H1 (cell line): ENCODE measurements around the gene CMSS1. TPM values are rescaled to one million over a fixed set of nuclear protein-coding genes. Genes with fewer than 3 reads are reported as not detected.

Experiments
- CTCF ChIA-PET: fragments of 300-600 bp; sonication (Branson Sonifier 250); formaldehyde crosslinking; loops from one replicate; lab custom pipeline; 2021; ENCODE audit not compliant: partially characterized antibody; lab: Charles Lee
- POLR2A ChIA-PET: fragments of 300-600 bp; sonication (Branson Sonifier 250); formaldehyde crosslinking; loops from one replicate; lab custom pipeline; 2021; ENCODE audit warnings: inconsistent platforms; ENCODE audit not compliant: partially characterized antibody; lab: Charles Lee
- DNase-seq, 2 experiments: peaks; one replicate each; pipeline versions ENCODE4 v3.0.0 to v3.0.0-alpha.2; 2010 to 2022; ENCODE audit warnings: low spot score in 2 of 2, low read depth in 1 of 2, mixed read lengths in 1 of 2
- FAIRE-seq: peaks from 2 replicates; lab custom pipeline; 2011; peaks lifted over from hg19 to GRCh38; lab: Jason Lieb, UNC
- H2AFZ ChIP-seq: 2 replicates; pipeline ENCODE4 v1.8.1; 2012; ENCODE audit warnings: low read length, inconsistent platforms
- H2AK5ac ChIP-seq: 2 replicates; pipeline ENCODE4 v1.6.1; 2013; ENCODE audit warnings: low read depth, low read length
- H2BK120ac ChIP-seq: replicated peaks from 2 replicates; pipeline ENCODE3; 2013; ENCODE audit warnings: low read depth, low read length, inconsistent platforms
- H2BK12ac ChIP-seq: 2 replicates; pipeline ENCODE4 v1.6.1; 2013; ENCODE audit warnings: low read depth, low read length
- H2BK15ac ChIP-seq: 2 replicates; pipeline ENCODE4 v1.6.1; 2013; ENCODE audit warnings: low read length
- H2BK20ac ChIP-seq: 2 replicates; pipeline ENCODE4 v1.6.1; 2013; ENCODE audit warnings: low read length
- H2BK5ac ChIP-seq: 2 replicates; pipeline ENCODE4 v1.6.1; 2013; ENCODE audit warnings: low read depth, low read length
- H3K14ac ChIP-seq: 2 replicates; pipeline ENCODE4 v1.6.1; 2013; ENCODE audit warnings: inconsistent platforms; ENCODE audit not compliant: insufficient read length
- H3K18ac ChIP-seq: 2 replicates; pipeline ENCODE4 v1.6.1; 2013; ENCODE audit warnings: low read length; ENCODE audit errors: extremely low read depth
- H3K23ac ChIP-seq: 2 replicates; pipeline ENCODE4 v1.6.1; 2013; ENCODE audit warnings: inconsistent platforms; ENCODE audit not compliant: insufficient read length
- H3K23me2 ChIP-seq: 2 replicates; pipeline ENCODE4 v1.6.1; 2013; ENCODE audit warnings: low read depth, low read length
- H3K27ac ChIP-seq: 2 replicates; pipeline ENCODE4 v1.6.1; 2011; ENCODE audit warnings: low read depth, low read length, inconsistent platforms
- H3K27me3 ChIP-seq, 4 experiments: replicated peaks in 1 of 4; 1 replicate in 1 of 4; 2 replicates in 3 of 4; pipeline versions ENCODE4 v1.6.1 to v1.8.1; 2011 to 2013; ENCODE audit warnings: low read length in 3 of 4, mild to moderate bottlenecking in 3 of 4, inconsistent platforms in 2 of 4, mixed read lengths in 2 of 4, moderate library complexity in 1 of 4; ENCODE audit not compliant: control insufficient read depth in 3 of 4, insufficient read depth in 3 of 4; ENCODE audit errors: extremely low read depth in 1 of 4
- H3K36me3 ChIP-seq, 4 experiments: 2 replicates each; pipeline versions ENCODE4 v1.6.1 to v1.8.1; 2011 to 2013; ENCODE audit warnings: mild to moderate bottlenecking in 4 of 4, low read length in 3 of 4, moderate library complexity in 2 of 4, control low read depth in 1 of 4, inconsistent platforms in 1 of 4; ENCODE audit not compliant: insufficient read depth in 4 of 4, control insufficient read depth in 2 of 4
- H3K4ac ChIP-seq: replicated peaks from 2 replicates; pipeline ENCODE3; 2013; ENCODE audit warnings: low read length, low read depth, mixed read lengths, inconsistent platforms; ENCODE audit not compliant: insufficient read length
- H3K4me1 ChIP-seq, 4 experiments: replicated peaks in 1 of 4; 1 replicate in 1 of 4; 2 replicates in 3 of 4; pipeline versions ENCODE4 v1.6.1 to v1.8.1; 2011 to 2013; ENCODE audit warnings: low read length in 3 of 4, inconsistent platforms in 2 of 4, mixed read lengths in 1 of 4; ENCODE audit not compliant: insufficient read depth in 4 of 4, control insufficient read depth in 3 of 4
- H3K4me2 ChIP-seq, 2 experiments: 2 replicates each; pipeline versions ENCODE4 v1.6.1 to v1.8.1; 2011 to 2013; ENCODE audit warnings: low read depth in 2 of 2, low read length in 2 of 2, control low read depth in 1 of 2, inconsistent platforms in 1 of 2, mild to moderate bottlenecking in 1 of 2; ENCODE audit not compliant: insufficient read depth in 1 of 2
- H3K4me3 ChIP-seq, 4 experiments: fragments of 200-600, 300-600 bp in 1 of 4; sonication (generic), shearing (Covaris generic), sonication (Bioruptor Twin) in 1 of 4; 2 replicates each; pipeline versions ENCODE4 v1.5.1 to v1.8.1; 2011 to 2016; ENCODE audit warnings: low read length in 4 of 4, low read depth in 3 of 4, control low read depth in 2 of 4, inconsistent platforms in 2 of 4, mild to moderate bottlenecking in 2 of 4, mixed read lengths in 1 of 4, moderate library complexity in 1 of 4; ENCODE audit not compliant: insufficient read depth in 2 of 4; ENCODE audit errors: extremely low read depth in 1 of 4
- H3K56ac ChIP-seq: replicated peaks from 2 replicates; pipeline ENCODE3; 2013; ENCODE audit warnings: low read depth, mild to moderate bottlenecking, mixed read lengths, low read length, inconsistent platforms; ENCODE audit not compliant: insufficient read length
- H3K79me1 ChIP-seq: 2 replicates; pipeline ENCODE4 v1.6.1; 2013; ENCODE audit warnings: low read depth, low read length, control low read depth
- H3K79me2 ChIP-seq, 2 experiments: 2 replicates each; pipeline versions ENCODE4 v1.6.1 to v1.8.1; 2012 to 2013; ENCODE audit warnings: low read length in 2 of 2, mild to moderate bottlenecking in 2 of 2, inconsistent platforms in 1 of 2; ENCODE audit not compliant: insufficient read depth in 2 of 2, control insufficient read depth in 1 of 2
- H3K9ac ChIP-seq, 4 experiments: replicated peaks in 1 of 4; 1 replicate in 1 of 4; 2 replicates in 3 of 4; pipeline versions ENCODE4 v1.6.1 to v1.8.1; 2011 to 2013; ENCODE audit warnings: low read depth in 3 of 4, low read length in 3 of 4, control low read depth in 2 of 4, mild to moderate bottlenecking in 2 of 4, moderate library complexity in 2 of 4, inconsistent platforms in 1 of 4; ENCODE audit errors: extremely low read depth in 1 of 4
- H3K9me3 ChIP-seq, 2 experiments: 2 replicates each; pipeline versions ENCODE4 v1.6.1 to v1.8.1; 2012 to 2013; ENCODE audit warnings: mild to moderate bottlenecking in 2 of 2, moderate library complexity in 2 of 2, control low read depth in 1 of 2, inconsistent platforms in 1 of 2, low read depth in 1 of 2, low read length in 1 of 2, mixed read lengths in 1 of 2; ENCODE audit not compliant: insufficient read depth in 2 of 2
- H4K20me1 ChIP-seq, 2 experiments: replicated peaks in 1 of 2; 2 replicates each; pipeline versions ENCODE3 to v1.8.1; 2011 to 2013; ENCODE audit warnings: inconsistent platforms in 2 of 2, low read length in 2 of 2, mild to moderate bottlenecking in 1 of 2; ENCODE audit not compliant: insufficient read depth in 2 of 2, control insufficient read depth in 1 of 2
- H4K5ac ChIP-seq: 2 replicates; pipeline ENCODE4 v1.6.1; 2013; ENCODE audit warnings: low read length, low read depth, mixed read lengths, inconsistent platforms; ENCODE audit not compliant: insufficient read length
- H4K8ac ChIP-seq: 2 replicates; pipeline ENCODE4 v1.8.0; 2013; ENCODE audit warnings: mild to moderate bottlenecking, moderate library complexity, low read length, inconsistent platforms; ENCODE audit not compliant: insufficient read depth; ENCODE audit errors: extremely low read depth
- H4K91ac ChIP-seq: replicated peaks from 2 replicates; pipeline ENCODE3; 2013; ENCODE audit warnings: low read length, mixed read lengths, inconsistent platforms; ENCODE audit not compliant: insufficient read length
- ASH2L ChIP-seq: fragments of 200-600, 300-600 bp; sonication (generic); IDR thresholded peaks from one replicate; pipeline ENCODE4 v1.7.1; 2017; ENCODE audit warnings: low read length
- CBX5 ChIP-seq: fragments of 300-800, 300-1000 bp; sonication (generic); IDR thresholded peaks from 2 replicates; pipeline ENCODE4 v1.7.1; 2016; ENCODE audit warnings: antibody characterized with exemption, low read length, low read depth
- CTBP2 ChIP-seq: IDR thresholded peaks from 2 replicates; pipeline ENCODE4 v1.7.0; 2011; ENCODE audit warnings: borderline replicate concordance, mild to moderate bottlenecking, moderate library complexity, mixed read lengths, low read length; ENCODE audit not compliant: insufficient read depth, insufficient read length
- E2F6 ChIP-seq: IDR thresholded peaks from 2 replicates; pipeline ENCODE4 v1.6.1; 2012; ENCODE audit warnings: inconsistent platforms
- GTF2F1 ChIP-seq: IDR thresholded peaks from 2 replicates; pipeline ENCODE4 v1.6.1; 2012; ENCODE audit warnings: low read depth, low read length, improper control_type of control experiment, borderline replicate concordance
- PHF8 ChIP-seq: fragments of 200-600 bp; sonication (generic); conservative IDR thresholded peaks from 2 replicates; pipeline ENCODE4 v1.7.1; 2012; ENCODE audit warnings: low read depth, mild to moderate bottlenecking, inconsistent platforms, low read length, moderate library complexity
- POLR2A ChIP-seq, 2 experiments: IDR thresholded peaks; 1 replicate in 1 of 2; 2 replicates in 1 of 2; pipeline ENCODE4 v1.6.1; 2011; ENCODE audit warnings: low read depth in 2 of 2, low read length in 2 of 2, mild to moderate bottlenecking in 2 of 2; ENCODE audit errors: control extremely low read depth in 1 of 2
- RBBP5 ChIP-seq: IDR thresholded peaks from 2 replicates; pipeline ENCODE4 v1.7.1; 2012; ENCODE audit warnings: low read depth, mild to moderate bottlenecking, inconsistent platforms, low read length, moderate library complexity, borderline replicate concordance
- RNF2 ChIP-seq: fragments of 200-900, 300-1000 bp; sonication (generic); IDR thresholded peaks from 2 replicates; pipeline ENCODE4 v1.7.1; 2016; ENCODE audit warnings: borderline replicate concordance, low read depth, mild to moderate bottlenecking, antibody characterized with exemption, low read length; ENCODE audit not compliant: poor library complexity, severe bottlenecking; ENCODE audit errors: missing control alignments
- RXRA ChIP-seq: IDR thresholded peaks from 2 replicates; pipeline ENCODE4 v1.6.1; 2011; ENCODE audit warnings: low read depth, mild to moderate bottlenecking, low read length, moderate library complexity; ENCODE audit not compliant: insufficient read depth
- SP2 ChIP-seq: IDR thresholded peaks from 2 replicates; pipeline ENCODE4 v1.6.1; 2012; ENCODE audit warnings: mild to moderate bottlenecking, low read length, inconsistent platforms
- SRF ChIP-seq: IDR thresholded peaks from 2 replicates; pipeline ENCODE4 v1.6.1; 2011; ENCODE audit warnings: mild to moderate bottlenecking, low read depth, low read length, moderate library complexity
- WGBS, 2 experiments: shearing (Covaris generic) in 1 of 2; methylation state at CpG; one replicate each; pipeline versions ENCODE4 v1.1.6 to v1.1.7; 2013 to 2015; ENCODE audit warnings: low lambda C conversion rate in 2 of 2, mixed read lengths in 2 of 2, inconsistent platforms in 1 of 2, low coverage in 1 of 2, missing lambda C conversion rate in 1 of 2; ENCODE audit not compliant: insufficient replicate concordance in 2 of 2, insufficient coverage in 1 of 2, insufficient read length in 1 of 2; ENCODE audit errors: extremely low coverage in 1 of 2, missing lambda C conversion rate in 1 of 2; 5-methylcytosine and 5-hydroxymethylcytosine counted together
- polyA plus RNA-seq, 7 experiments: library from polyadenylated mRNA; depleted of rRNA in 3 of 7; stranded (reverse) in 5 of 7; unstranded in 2 of 7; fragments of >200 nt in 5 of 7; fragments of 200-250 nt in 2 of 7; gene quantifications; 1 replicate in 5 of 7; 2 replicates in 1 of 7; 4 replicates in 1 of 7; pipeline versions ENCODE4 v1.2.1 to v1.2.3, GENCODE V29; 2011 to 2013; ENCODE audit warnings: missing spikeins in 2 of 7, mixed read lengths in 2 of 7
- total RNA-seq: library from RNA; stranded (reverse); fragmentation: NEBNext Ultra II Directional; extraction: Animal tissue kit (Norgen Biotek cat#: 25700); gene quantifications from 2 replicates; pipeline ENCODE4 v1.2.1, GENCODE V29; 2021

Gene CMSS1
- total and polyA plus RNA-seq, 2 of the 8 experiments (the other 6 are each of a cell fraction or from before 2014, with no cell fraction given): 15.2 to 75.1 TPM

DNA sequence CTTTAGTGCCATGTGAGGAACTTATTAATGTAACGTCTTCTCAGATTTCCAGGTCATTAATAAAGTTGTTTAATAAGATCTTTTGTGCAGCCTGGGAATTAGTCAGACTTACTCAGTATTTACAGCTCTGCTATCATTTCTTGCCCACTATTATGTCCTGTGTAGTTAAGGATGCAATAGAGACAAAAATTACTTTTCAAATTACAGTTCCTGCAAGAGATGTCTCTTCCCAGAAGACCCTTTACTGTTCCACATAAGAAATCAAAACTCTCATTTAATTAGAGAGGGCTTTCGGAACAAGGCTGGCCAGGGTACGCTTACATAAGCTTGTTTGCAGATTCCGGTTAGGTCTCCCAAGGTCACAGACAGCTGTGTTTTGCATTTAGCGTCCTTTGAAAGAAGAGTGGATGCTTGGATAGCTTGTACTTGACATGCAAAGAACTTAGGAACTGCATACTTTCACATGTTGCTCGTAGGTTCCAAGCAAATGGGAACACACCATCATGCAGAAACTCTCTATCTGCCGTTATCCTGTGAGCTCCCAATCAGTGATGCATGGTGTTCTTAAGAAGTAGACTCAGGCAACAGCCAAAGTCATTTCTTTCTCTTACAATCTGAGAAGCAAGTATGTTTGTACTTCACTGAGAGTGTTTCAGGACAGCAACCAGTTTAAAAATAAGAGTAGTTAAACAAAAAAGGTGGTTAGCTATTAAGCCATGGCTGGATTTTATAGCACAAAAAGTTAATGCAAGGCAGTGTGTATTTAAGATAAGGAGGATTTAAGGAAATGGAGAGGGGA lies 259.3 kb downstream of the CMSS1 start:
- Histone ChIP-seq H2BK12ac (no peak overlapping the region), H3K23me2 (no peaks in the 10 kb centered on the region), H3K14ac (no peak overlapping the region), H3K4me3 (no peak overlapping the region), H4K5ac (no peak overlapping the region), H2BK15ac (no peak overlapping the region), H3K9ac (no peak overlapping the region), H3K4ac (no peak overlapping the region), H2BK20ac (no peak overlapping the region), H3K56ac (no peak overlapping the region), H2AFZ (no peak overlapping the region), H3K79me2 (no peaks in the 10 kb centered on the region), H3K36me3 (no peaks in the 10 kb centered on the region), H3K4me2 (no peak overlapping the region), H2AK5ac (no peak overlapping the region), H4K20me1 (no peaks in the 10 kb centered on the region), H3K18ac (no peak overlapping the region), H3K27me3 (no peaks in the 10 kb centered on the region), H4K8ac (no peak overlapping the region), H3K23ac (no peak overlapping the region), H2BK120ac (no peak overlapping the region), H3K27ac (0 out of 2 replicates have a peak overlapping the region, but pooled peaks have one; percentile 21), H3K79me1 (no peaks in the 10 kb centered on the region), H3K4me1 (peaks cover 2 to 6% (median 4%) of the 10 kb centered on the region in 4 experiments; a peak in 3 of 7 replicates), H3K9me3 (no peaks in the 10 kb centered on the region), H4K91ac (no peak overlapping the region), H2BK5ac (no peak overlapping the region)
- POLR2A ChIA-PET: no interaction called here
- CTCF ChIA-PET: interaction anchor here (0.7 to 2.2 kb wide), 7 partner anchors 9 to 232 kb away, joined by 3 to 7 read pairs (median 3); partner anchors contain the start of gene TBC1D23
- FAIRE-seq: no peak
- DNase-seq: no peak
- WGBS, 2 experiments: 90% methylated on average over 7 of the region's 7 CpGs; no CpG with 5 or more reads in 1 of the 2 experiments
- no peak for TF ChIP-seq CBX5
- TF ChIP-seq RBBP5: no peak
- no peak for TF ChIP-seq CTBP2
- TF ChIP-seq ASH2L: no peak
- no peak for TF ChIP-seq POLR2A (IDR thresholded peaks at IDR 0.05; ENCODE audit: control extremely low read depth in 1 of 2, low read depth in 2 of 2, low read length in 2 of 2)
- TF ChIP-seq E2F6: no peak
- no peak for TF ChIP-seq SP2
- TF ChIP-seq RXRA: no peak
- TF ChIP-seq SRF: no peak
- TF ChIP-seq GTF2F1: no peak
- no peak for TF ChIP-seq PHF8
- TF ChIP-seq RNF2: no peak
